ENCODE results near the gene ITGAL. TPM values are rescaled to one million over a fixed set of nuclear protein-coding genes. Genes with fewer than 3 reads are reported as not detected.
"Not testable (repeated sequence)": the region's sequence is repeated elsewhere in the genome, so short reads cannot be mapped to it uniquely, and the experiment has no call there.

The ITGAL gene
- total and polyA plus RNA-seq, 2 donors, result 48.6 to 51.3 TPM

- WGBS, result 94% methylated on average over 3 of the region's 3 CpGs
- DNase-seq (ENCODE audit: low read depth in 6 of 9, low spot score in 9 of 9), result no peak
- Histone ChIP-seq H3K4me3 (ENCODE audit: low read length in 2 of 2) (no peak overlapping the region), H3K9me3 (ENCODE audit: control insufficient read depth in 2 of 2, insufficient read depth in 1 of 2, low read length in 1 of 2) (no peaks in the 10 kb centered on the region), H3K4me1 (ENCODE audit: control insufficient read depth in 2 of 2, insufficient read depth in 2 of 2, low read length in 2 of 2) (peaks cover 36 to 73% of the 10 kb centered on the region in 2 donors), H3K27me3 (ENCODE audit: control insufficient read depth in 2 of 2, insufficient read depth in 1 of 2, low read length in 1 of 2) (peaks cover 0 to 4% of the 10 kb centered on the region in 2 donors), H3K36me3 (ENCODE audit: control insufficient read depth in 2 of 2, insufficient read depth in 2 of 2, low read length in 1 of 2) (peaks cover 0 to 14% of the 10 kb centered on the region in 2 donors), H3K27ac (ENCODE audit: low read depth in 1 of 2, low read length in 1 of 2) (peak overlapping the region; percentile 87 to 89)
Observed at GRCh38 chr16:30470170-30470512, 2.4 kb upstream of the ITGAL start.

- WGBS, result 71% methylated on average over 8 of the region's 8 CpGs
- peaks cover 0 to 19% of the 10 kb centered on the region in 2 donors for H3K36me3 ChIP-seq (ENCODE audit: control insufficient read depth in 2 of 2, insufficient read depth in 2 of 2, low read length in 1 of 2)
- peak overlapping the region; percentile 87 to 89 for H3K27ac ChIP-seq (ENCODE audit: low read depth in 1 of 2, low read length in 1 of 2)
- H3K4me3 ChIP-seq (ENCODE audit: low read length in 2 of 2), result no peak overlapping the region
- no peaks in the 10 kb centered on the region for H3K9me3 ChIP-seq (ENCODE audit: control insufficient read depth in 2 of 2, insufficient read depth in 1 of 2, low read length in 1 of 2)
- H3K4me1 ChIP-seq (ENCODE audit: control insufficient read depth in 2 of 2, insufficient read depth in 2 of 2, low read length in 2 of 2), result peaks cover 35 to 71% of the 10 kb centered on the region in 2 donors
- no peak for DNase-seq (ENCODE audit: low read depth in 6 of 9, low spot score in 9 of 9)
- H3K27me3 ChIP-seq (ENCODE audit: control insufficient read depth in 2 of 2, insufficient read depth in 1 of 2, low read length in 1 of 2), result peaks cover 0 to 4% of the 10 kb centered on the region in 2 donors
Observed at GRCh38 chr16:30470632-30470995, 1.9 kb upstream of the ITGAL start.

- peaks cover 0 to 4% of the 10 kb centered on the region in 2 donors for H3K27me3 ChIP-seq (ENCODE audit: control insufficient read depth in 2 of 2, insufficient read depth in 1 of 2, low read length in 1 of 2)
- peak in 1 of 9 donors; percentile 47 for DNase-seq (ENCODE audit: low read depth in 6 of 9, low spot score in 9 of 9)
- H3K9me3 ChIP-seq (ENCODE audit: control insufficient read depth in 2 of 2, insufficient read depth in 1 of 2, low read length in 1 of 2), result no peaks in the 10 kb centered on the region
- peaks cover 30 to 64% of the 10 kb centered on the region in 2 donors for H3K4me1 ChIP-seq (ENCODE audit: control insufficient read depth in 2 of 2, insufficient read depth in 2 of 2, low read length in 2 of 2)
- WGBS, result 26% methylated on average over 19 of the region's 19 CpGs
- peak overlapping the region; percentile 89 to 95 for H3K27ac ChIP-seq (ENCODE audit: low read depth in 1 of 2, low read length in 1 of 2)
- H3K4me3 ChIP-seq (ENCODE audit: low read length in 2 of 2), result peak overlapping the region; percentile 66 to 78
- peaks cover 10 to 36% of the 10 kb centered on the region in 2 donors for H3K36me3 ChIP-seq (ENCODE audit: control insufficient read depth in 2 of 2, insufficient read depth in 2 of 2, low read length in 1 of 2)
Observed at GRCh38 chr16:30473231-30474073, 910 bp downstream of the ITGAL start.

GRCh38 chr16:30474074-30474452, 1.5 kb downstream of the ITGAL start:
- H3K4me3 ChIP-seq (ENCODE audit: low read length in 2 of 2), result peak overlapping the region; percentile 66 to 78
- H3K36me3 ChIP-seq (ENCODE audit: control insufficient read depth in 2 of 2, insufficient read depth in 2 of 2, low read length in 1 of 2), result peaks cover 14 to 41% of the 10 kb centered on the region in 2 donors
- WGBS, result 88% methylated on average over 35 of the region's 35 CpGs
- H3K27me3 ChIP-seq (ENCODE audit: control insufficient read depth in 2 of 2, insufficient read depth in 1 of 2, low read length in 1 of 2), result peaks cover 0 to 4% of the 10 kb centered on the region in 2 donors
- no peaks in the 10 kb centered on the region for H3K9me3 ChIP-seq (ENCODE audit: control insufficient read depth in 2 of 2, insufficient read depth in 1 of 2, low read length in 1 of 2)
- H3K4me1 ChIP-seq (ENCODE audit: control insufficient read depth in 2 of 2, insufficient read depth in 2 of 2, low read length in 2 of 2), result peaks cover 30 to 61% of the 10 kb centered on the region in 2 donors
- H3K27ac ChIP-seq (ENCODE audit: low read depth in 1 of 2, low read length in 1 of 2), result peak overlapping the region; percentile 89 to 95
- no peak for DNase-seq (ENCODE audit: low read depth in 6 of 9, low spot score in 9 of 9)

GRCh38 chr16:30474684-30475083, 2.1 kb downstream of the ITGAL start:
- H3K4me3 ChIP-seq (ENCODE audit: low read length in 2 of 2), result peak overlapping the region in 1 of 2 donors; percentile 78
- H3K4me1 ChIP-seq (ENCODE audit: control insufficient read depth in 2 of 2, insufficient read depth in 2 of 2, low read length in 2 of 2), result peaks cover 30 to 55% of the 10 kb centered on the region in 2 donors
- 93% methylated on average over 7 of the region's 7 CpGs for WGBS
- peaks cover 19 to 48% of the 10 kb centered on the region in 2 donors for H3K36me3 ChIP-seq (ENCODE audit: control insufficient read depth in 2 of 2, insufficient read depth in 2 of 2, low read length in 1 of 2)
- no peak overlapping the region for H3K27ac ChIP-seq (ENCODE audit: low read depth in 1 of 2, low read length in 1 of 2)
- peaks cover 0 to 4% of the 10 kb centered on the region in 2 donors for H3K27me3 ChIP-seq (ENCODE audit: control insufficient read depth in 2 of 2, insufficient read depth in 1 of 2, low read length in 1 of 2)
- no peak for DNase-seq (ENCODE audit: low read depth in 6 of 9, low spot score in 9 of 9)
- H3K9me3 ChIP-seq (ENCODE audit: control insufficient read depth in 2 of 2, insufficient read depth in 1 of 2, low read length in 1 of 2), result no peaks in the 10 kb centered on the region

GRCh38 chr16:30476991-30477390, 4.4 kb downstream of the ITGAL start:
- Histone ChIP-seq H3K9me3 (ENCODE audit: control insufficient read depth in 2 of 2, insufficient read depth in 1 of 2, low read length in 1 of 2) (no peaks in the 10 kb centered on the region), H3K27me3 (ENCODE audit: control insufficient read depth in 2 of 2, insufficient read depth in 1 of 2, low read length in 1 of 2) (peaks cover 0 to 4% of the 10 kb centered on the region in 2 donors), H3K4me3 (ENCODE audit: low read length in 2 of 2) (no peak overlapping the region), H3K36me3 (ENCODE audit: control insufficient read depth in 2 of 2, insufficient read depth in 2 of 2, low read length in 1 of 2) (peaks cover 42 to 70% of the 10 kb centered on the region in 2 donors), H3K4me1 (ENCODE audit: control insufficient read depth in 2 of 2, insufficient read depth in 2 of 2, low read length in 2 of 2) (peaks cover 12 to 34% of the 10 kb centered on the region in 2 donors), H3K27ac (ENCODE audit: low read depth in 1 of 2, low read length in 1 of 2) (no peak overlapping the region)
- 96% methylated on average over 3 of the region's 3 CpGs for WGBS
- no peak for DNase-seq (ENCODE audit: low read depth in 6 of 9, low spot score in 9 of 9)

GRCh38 chr16:30477773-30478172, 5.2 kb downstream of the ITGAL start:
- Histone ChIP-seq H3K4me1 (ENCODE audit: control insufficient read depth in 2 of 2, insufficient read depth in 2 of 2, low read length in 2 of 2) (peaks cover 9 to 27% of the 10 kb centered on the region in 2 donors), H3K27ac (ENCODE audit: low read depth in 1 of 2, low read length in 1 of 2) (peak overlapping the region in 1 of 2 donors; percentile 5), H3K36me3 (ENCODE audit: control insufficient read depth in 2 of 2, insufficient read depth in 2 of 2, low read length in 1 of 2) (peaks cover 49 to 78% of the 10 kb centered on the region in 2 donors)
- not testable (repeated sequence) for H3K27me3 ChIP-seq (ENCODE audit: control insufficient read depth in 2 of 2, insufficient read depth in 1 of 2, low read length in 1 of 2); H3K9me3 ChIP-seq (ENCODE audit: control insufficient read depth in 2 of 2, insufficient read depth in 1 of 2, low read length in 1 of 2); H3K4me3 ChIP-seq (ENCODE audit: low read length in 2 of 2); DNase-seq (ENCODE audit: low read depth in 6 of 9, low spot score in 9 of 9)
- 93% methylated on average over 3 of the region's 3 CpGs for WGBS

GRCh38 chr16:30478766-30479478, 6.4 kb downstream of the ITGAL start:
- Histone ChIP-seq H3K4me1 (ENCODE audit: control insufficient read depth in 2 of 2, insufficient read depth in 2 of 2, low read length in 2 of 2) (peaks cover 8 to 26% of the 10 kb centered on the region in 2 donors), H3K4me3 (ENCODE audit: low read length in 2 of 2) (no peak overlapping the region), H3K27ac (ENCODE audit: low read depth in 1 of 2, low read length in 1 of 2) (peak overlapping the region in 1 of 2 donors; percentile 5), H3K36me3 (ENCODE audit: control insufficient read depth in 2 of 2, insufficient read depth in 2 of 2, low read length in 1 of 2) (peaks cover 61 to 87% of the 10 kb centered on the region in 2 donors), H3K9me3 (ENCODE audit: control insufficient read depth in 2 of 2, insufficient read depth in 1 of 2, low read length in 1 of 2) (no peaks in the 10 kb centered on the region), H3K27me3 (ENCODE audit: control insufficient read depth in 2 of 2, insufficient read depth in 1 of 2, low read length in 1 of 2) (peaks cover 0 to 2% of the 10 kb centered on the region in 2 donors)
- no peak for DNase-seq (ENCODE audit: low read depth in 6 of 9, low spot score in 9 of 9)
- 98% methylated on average over 12 of the region's 12 CpGs for WGBS

- Histone ChIP-seq H3K27me3 (ENCODE audit: control insufficient read depth in 2 of 2, insufficient read depth in 1 of 2, low read length in 1 of 2) (no peaks in the 10 kb centered on the region), H3K36me3 (ENCODE audit: control insufficient read depth in 2 of 2, insufficient read depth in 2 of 2, low read length in 1 of 2) (peaks cover 76 to 86% of the 10 kb centered on the region in 2 donors), H3K27ac (ENCODE audit: low read depth in 1 of 2, low read length in 1 of 2) (no peak overlapping the region), H3K4me3 (ENCODE audit: low read length in 2 of 2) (no peak overlapping the region), H3K9me3 (ENCODE audit: control insufficient read depth in 2 of 2, insufficient read depth in 1 of 2, low read length in 1 of 2) (no peaks in the 10 kb centered on the region), H3K4me1 (ENCODE audit: control insufficient read depth in 2 of 2, insufficient read depth in 2 of 2, low read length in 2 of 2) (peaks cover 0 to 8% of the 10 kb centered on the region in 2 donors)
- WGBS, result 97% methylated on average over 5 of the region's 5 CpGs
- DNase-seq (ENCODE audit: low read depth in 6 of 9, low spot score in 9 of 9), result no peak
Observed at GRCh38 chr16:30481381-30481780, 8.8 kb downstream of the ITGAL start.

Data from thymus (tissue), 11 donors.